PC-9 (cell line): ENCODE measurements around the gene GFM2.

Experiments used
- CTCF ChIP-seq: fragments of 200-600 bp; sonication (generic); conservative IDR thresholded peaks from 2 replicates; pipeline ENCODE4 v1.6.1; 2017; ENCODE audit warnings: mixed run types, antibody characterized with exemption, mild to moderate bottlenecking, moderate library complexity
- EZH2 ChIP-seq: fragments of 200-600 bp; sonication (generic); IDR thresholded peaks from 2 replicates; pipeline ENCODE4 v1.8.0; 2017; ENCODE audit warnings: antibody characterized with exemption, low read depth

- TF ChIP-seq CTCF (no peak), EZH2 (no peak)
These were observed 34.3 kb upstream of the GFM2 start for GRCh38 chr5:74801197-74801596.
